GM18505 (cell line): ENCODE results near the gene DDX23.

Experiments used
- ATAC-seq: cut with Tn5 transposase; IDR thresholded peaks from one replicate; pipeline ENCODE4 v1.9.1; 2021; ENCODE audit not compliant: unreplicated experiment
- POLR2A ChIP-seq: IDR thresholded peaks from 4 replicates; pipeline ENCODE4 v1.6.1; 2011; ENCODE audit warnings: borderline replicate concordance; ENCODE audit not compliant: insufficient read depth, insufficient read length; ENCODE audit errors: extremely low read depth

DDX23 gene

DNA sequence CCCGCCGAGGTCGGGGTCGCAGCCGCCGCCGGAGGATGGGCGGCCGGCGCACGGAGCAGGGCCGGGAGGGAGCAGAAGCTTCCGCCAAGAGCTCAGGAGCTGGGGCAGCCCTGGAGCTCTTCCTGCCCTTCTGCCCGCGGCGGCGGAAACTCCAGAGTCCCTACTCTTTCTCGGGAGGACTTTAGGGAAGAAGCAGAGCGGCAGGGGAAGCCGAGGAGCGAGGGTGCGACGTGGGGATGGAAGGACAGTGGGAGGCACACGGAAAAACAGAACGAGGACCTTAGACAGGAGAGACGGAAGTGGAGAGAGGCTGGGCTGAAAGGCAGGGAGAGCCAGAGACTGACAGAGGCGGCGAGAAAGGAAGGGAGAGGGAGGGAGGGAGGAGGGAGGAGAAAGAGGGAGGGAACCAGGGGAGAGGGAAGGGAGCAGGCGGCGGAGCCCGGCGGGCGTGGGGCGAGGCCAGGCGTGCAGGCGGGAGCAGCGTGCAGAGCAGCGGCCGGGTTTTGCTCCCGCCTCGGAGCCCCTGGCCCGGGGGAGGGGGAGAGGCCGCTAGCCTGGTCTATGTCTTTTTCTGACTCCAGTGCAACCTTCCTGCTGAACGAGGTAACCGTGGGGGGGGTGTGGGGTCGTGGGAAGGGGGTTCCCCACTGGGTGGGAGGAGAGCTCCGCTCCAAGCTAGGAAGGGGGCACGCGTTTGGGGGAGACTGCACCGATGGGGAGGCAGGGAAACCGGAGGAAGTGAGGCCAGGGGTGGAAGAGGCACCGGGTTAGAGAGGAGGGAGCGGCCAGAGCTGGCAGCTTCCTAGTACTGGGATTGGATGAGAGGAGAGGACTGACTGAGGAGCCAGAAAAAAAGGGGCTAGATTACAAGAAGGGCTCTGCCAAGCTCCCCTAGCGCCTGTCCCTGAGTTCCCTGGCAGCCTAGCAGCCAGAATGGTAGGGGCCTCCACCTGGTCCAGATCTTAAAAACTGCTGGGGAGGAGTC, 36.5 kb downstream of the DDX23 start:
- no peak for TF ChIP-seq POLR2A
- peak; percentile 30 for ATAC-seq

DNA sequence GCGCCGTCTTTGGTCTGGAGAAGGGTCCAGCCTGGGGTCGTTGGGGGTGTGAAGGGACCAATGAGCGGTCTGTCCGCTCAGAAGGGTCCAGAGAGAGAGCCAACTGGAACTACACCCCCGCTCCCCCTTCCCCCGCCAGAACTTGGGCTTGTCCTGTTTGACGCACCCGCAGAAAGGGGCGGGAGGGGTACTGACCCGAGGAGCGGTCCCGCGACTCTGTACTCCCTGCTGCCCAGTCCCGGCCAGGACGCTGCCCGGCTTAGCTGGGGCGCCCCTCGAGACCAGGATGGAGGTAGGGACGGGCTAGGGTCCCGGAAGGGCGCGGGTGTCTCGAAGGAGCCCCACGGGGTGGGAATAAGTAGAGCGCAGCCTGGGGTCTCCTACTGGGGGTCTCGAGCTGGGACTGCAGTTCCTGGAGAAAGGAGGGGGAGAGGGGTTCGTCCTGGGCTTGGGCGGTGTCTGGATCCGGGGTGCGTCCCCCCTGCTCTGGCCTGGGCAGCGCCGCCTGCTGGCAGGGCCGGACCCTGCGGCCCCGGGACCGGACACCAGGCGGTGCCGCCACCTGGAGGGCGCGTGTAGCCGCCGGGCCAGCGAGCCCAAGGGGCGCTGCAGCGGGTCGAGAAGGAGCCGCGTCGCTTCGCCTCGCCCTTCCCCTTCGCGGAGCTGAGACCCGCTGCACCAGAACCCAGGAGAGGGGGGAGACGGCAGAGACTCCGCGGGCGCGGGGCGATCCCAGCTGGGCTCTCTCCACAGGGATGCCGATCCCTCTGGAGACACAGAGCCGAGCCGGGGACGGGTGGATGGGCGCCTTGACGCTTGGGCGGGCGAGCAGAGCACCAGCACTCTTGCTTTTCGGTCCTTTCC, 37.5 kb downstream of the DDX23 start:
- TF ChIP-seq POLR2A = peak; percentile 50
- ATAC-seq = peak; percentile 75

DNA sequence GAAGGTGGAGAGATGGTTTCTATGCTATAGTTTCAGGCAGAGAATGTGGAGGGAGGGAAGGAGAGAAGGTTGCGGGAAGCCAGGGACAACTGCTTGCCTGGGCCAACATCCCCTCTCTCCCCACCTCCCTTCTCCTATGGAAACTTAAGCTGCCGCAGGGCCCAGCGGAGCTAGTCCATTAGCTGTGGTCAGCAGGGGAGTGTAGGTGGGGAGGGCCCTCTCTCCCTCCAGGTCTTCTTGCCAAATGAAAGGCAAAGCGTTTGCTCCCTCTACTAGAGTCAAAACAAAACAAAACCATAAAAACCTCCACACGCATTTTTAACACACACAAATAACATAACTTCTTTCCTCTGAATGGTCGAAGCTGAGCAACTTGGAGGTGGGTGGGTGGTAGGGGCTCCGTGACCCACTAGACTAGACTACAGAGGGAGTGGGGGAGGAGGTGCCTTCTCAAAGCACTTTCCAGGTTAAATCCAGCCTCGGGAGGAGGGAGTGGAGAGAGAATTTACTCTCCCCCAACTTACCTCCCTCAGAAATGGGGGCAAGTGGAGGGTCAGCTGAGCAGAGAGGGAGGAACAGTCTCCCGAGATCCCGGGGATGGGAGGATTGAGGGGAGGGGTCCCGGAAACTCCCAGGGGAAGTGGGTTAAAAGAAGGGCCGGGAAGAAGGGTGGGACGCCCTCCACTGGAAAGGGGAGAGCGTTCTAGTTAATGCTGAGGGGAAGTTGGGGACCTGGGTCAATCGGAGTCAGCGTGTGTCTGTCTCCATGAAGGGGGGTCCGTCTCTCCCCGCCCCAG, 38.3 kb downstream of the DDX23 start:
- TF ChIP-seq POLR2A = no peak
- ATAC-seq = no peak

DNA sequence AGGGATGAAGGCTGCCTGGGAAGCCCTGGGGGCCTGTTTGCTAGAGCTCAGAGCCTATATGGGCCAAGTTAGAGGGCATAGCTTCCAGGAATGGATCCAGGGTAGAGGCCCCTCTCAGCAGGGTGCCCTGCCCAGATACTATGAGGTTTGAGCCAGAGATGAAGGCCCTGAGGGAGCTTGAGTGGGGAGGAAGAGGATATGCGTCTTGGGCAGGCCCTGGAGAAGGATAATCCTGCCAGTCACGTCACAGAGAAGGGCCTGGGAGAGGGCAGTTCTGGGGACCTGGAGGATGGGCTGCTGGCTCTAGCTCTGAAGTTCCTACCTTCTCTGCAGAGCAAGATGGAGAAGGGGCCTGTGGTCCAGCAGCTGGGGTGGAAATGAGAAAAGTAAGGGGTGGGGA, 39.6 kb downstream of the DDX23 start:
- no peak for ATAC-seq
- TF ChIP-seq POLR2A = no peak

DNA sequence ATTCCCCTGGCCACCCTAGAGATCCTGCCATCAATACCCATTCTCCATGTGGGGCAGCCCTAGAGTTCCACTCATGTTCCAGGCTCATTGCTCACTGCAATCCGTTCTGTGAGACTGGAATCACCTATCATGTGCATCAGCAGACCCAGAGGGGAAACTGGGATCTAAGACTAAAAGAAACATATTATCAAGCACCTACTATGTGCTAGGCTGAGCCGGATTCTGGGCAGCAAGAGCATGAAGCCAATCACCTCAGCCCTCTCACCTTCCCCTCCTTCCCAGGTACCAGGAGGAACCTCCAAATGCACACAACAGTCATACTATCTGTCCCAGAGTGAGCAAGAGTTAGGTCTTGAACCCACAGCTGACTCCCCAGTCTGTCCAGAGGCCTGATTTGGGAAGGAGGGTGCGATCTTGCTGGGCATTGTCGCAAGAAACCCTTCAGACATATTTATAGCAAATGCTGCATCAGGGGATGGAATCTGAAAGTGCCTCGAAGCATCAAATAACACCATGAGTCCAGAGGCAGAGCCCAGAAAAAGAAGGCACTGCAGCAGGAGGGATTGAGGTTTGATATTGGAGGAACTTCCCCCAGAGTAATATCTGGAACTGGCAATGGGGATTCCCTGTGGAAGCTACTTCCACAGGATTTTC, 40.4 kb downstream of the DDX23 start:
- TF ChIP-seq POLR2A = no peak
- no peak for ATAC-seq

DNA sequence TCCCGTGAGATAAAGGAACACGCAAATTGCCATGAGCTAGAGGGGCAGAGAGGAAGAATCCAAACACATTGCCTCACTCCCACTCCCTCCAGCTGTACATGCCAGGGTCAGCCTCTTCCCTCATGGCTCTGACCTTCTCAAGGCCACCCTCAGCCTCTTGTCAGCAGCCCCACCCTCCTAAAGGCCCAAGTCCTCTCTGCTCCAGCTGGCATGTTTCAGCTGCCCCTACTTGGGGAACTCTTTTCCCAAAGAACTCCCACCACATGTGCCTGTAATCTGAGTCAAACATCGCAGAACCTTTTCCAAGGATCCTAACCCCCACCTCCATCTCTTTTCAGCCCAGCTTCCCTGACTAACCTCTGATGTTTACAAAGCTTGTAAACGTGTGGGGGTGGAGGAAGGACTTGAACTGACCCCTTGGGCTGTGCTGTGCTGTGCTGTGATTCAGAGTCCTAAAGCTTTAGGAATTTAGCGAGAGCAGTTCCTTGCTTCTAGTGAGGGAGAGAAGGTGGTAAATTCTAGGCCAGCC, 41.0 kb downstream of the DDX23 start:
- no peak for TF ChIP-seq POLR2A
- no peak for ATAC-seq

DNA sequence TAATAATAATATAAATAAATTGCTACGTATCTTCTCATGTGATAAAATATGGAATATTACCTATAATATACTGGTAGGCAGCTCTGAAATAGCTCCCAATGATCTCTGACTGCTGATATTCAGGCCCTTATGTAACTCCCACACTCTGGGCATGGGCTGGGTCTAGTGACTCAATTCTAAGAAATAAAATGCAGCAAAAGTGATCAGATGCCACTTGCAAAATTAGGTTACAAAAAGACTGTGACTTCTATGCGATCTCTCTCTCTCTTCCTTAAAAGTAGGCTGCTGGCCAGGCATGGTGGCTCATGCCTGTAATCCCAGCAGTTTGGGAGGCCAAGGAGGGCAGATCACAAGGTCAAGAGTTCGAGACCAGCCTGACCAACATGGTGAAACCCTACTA, 44.0 kb downstream of the DDX23 start:
- no peak for TF ChIP-seq POLR2A
- no peak for ATAC-seq

DNA sequence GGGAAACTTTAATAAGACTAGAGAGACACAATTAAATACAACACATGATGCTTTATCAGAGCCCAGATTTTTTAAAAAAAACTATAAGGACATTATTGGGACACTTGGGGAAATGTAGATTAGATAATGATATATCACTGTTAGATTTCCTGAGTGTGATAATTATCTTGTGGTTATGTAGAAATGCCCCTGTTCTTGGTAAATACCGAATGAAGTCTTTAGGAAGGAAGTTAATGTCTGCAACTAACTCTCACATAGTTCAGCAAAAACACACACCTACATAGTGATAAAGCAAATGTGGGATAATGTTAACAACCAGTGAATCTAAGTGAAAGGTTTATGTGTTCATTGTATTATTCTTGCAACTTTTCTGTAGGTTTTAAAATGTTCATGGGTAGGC, 48.3 kb downstream of the DDX23 start:
- no peak for ATAC-seq
- TF ChIP-seq POLR2A = no peak

DNA sequence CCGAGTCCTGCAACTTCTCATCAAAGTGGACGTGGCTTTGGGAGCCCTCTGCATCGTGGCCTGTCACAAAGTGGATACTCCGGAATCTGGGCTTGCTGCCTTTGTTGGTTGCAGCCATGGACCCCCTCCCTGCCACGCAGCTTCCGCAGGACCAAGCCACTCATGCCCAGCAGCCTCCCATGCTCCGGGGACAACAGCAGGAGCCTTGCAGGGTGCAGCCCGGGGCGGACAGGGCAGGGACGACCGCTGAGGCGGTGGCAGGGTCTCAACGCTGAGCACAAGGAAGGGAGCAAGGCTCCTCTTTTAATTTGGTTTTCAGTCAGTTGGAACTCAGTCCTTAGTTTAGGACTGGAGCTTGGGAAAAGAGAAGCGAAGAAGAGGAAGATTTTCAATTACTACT, 51.0 kb downstream of the DDX23 start:
- no peak for ATAC-seq
- TF ChIP-seq POLR2A = no peak

DNA sequence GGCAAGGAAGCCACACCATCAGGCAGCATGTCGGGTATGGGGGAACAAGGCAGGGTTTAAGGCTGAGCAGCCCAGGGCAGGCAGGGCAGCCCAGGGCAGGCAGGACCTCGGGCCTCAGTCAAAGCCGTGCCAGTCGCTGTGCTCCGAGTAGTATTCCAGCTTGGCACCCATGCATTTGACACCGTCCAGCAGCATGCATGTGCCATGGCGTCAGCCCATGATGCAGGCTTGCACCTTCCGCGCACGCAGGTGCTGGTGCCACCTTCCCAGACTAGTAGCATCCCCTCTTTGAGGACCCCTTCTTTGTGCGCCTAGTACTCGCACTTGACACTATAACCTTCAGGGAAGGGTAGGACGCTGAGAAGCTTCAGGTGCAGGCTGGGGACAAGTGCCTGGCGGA, 51.5 kb downstream of the DDX23 start:
- no peak for ATAC-seq
- TF ChIP-seq POLR2A = no peak

DNA sequence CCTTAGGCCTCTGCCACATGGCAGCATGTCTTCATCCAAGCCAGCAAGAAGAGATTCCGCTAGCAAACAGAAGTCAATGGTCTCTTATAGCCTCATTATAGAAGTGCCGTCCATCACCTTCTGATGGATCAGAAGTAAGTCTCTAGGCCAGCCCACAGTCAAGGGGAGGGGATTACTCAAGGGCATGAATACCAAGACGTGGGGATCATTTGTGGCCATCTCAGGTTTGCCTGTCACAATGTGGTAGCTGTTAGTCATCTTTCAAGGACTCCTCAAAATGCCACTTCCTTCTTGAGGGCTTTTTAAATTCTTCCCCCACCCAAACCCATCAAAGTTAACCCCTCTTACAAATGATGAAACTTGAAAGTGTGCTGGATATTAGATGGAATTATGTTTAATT, 55.0 kb downstream of the DDX23 start:
- TF ChIP-seq POLR2A = no peak
- ATAC-seq = no peak
